Thoracic aorta (tissue), 2 donors: ENCODE results near the gene FZD1. TPM values are rescaled to one million over a fixed set of nuclear protein-coding genes. Genes with fewer than 3 reads are reported as not detected.

Source experiments
- ATAC-seq: fragments of 150-250 bp; one replicate; pipeline ENCODE4 v1.8.0; 2017; ENCODE audit warnings: low read depth; ENCODE audit not compliant: insufficient number of reproducible peaks, low FRiP score
- DNase-seq: peaks from one replicate; pipeline ENCODE4 v3.0.0-alpha.2; 2020; ENCODE audit warnings: low spot score
- H3K27ac ChIP-seq, 2 donors: fragments of 200-600 bp; sonication (generic); 1 replicate in 1 of 2; 2 replicates in 1 of 2; pipeline ENCODE4 v1.5.1; 2016; ENCODE audit warnings: mild to moderate bottlenecking in 2 of 2, moderate library complexity in 2 of 2
- H3K27me3 ChIP-seq: fragments of 200-600 bp; sonication (generic); replicated peaks from 2 replicates; pipeline ENCODE4 v1.6.0; 2016; ENCODE audit warnings: mild to moderate bottlenecking; ENCODE audit not compliant: insufficient read depth
- H3K36me3 ChIP-seq: fragments of 200-600 bp; sonication (generic); one replicate; pipeline ENCODE4 v1.5.1; 2016
- H3K4me1 ChIP-seq, 2 donors: fragments of 200-600 bp; sonication (generic); 1 replicate in 1 of 2; 2 replicates in 1 of 2; pipeline versions ENCODE4 v1.5.1 to v1.6.0; 2016; ENCODE audit warnings: low read depth in 2 of 2, mild to moderate bottlenecking in 1 of 2; ENCODE audit not compliant: control insufficient read depth in 1 of 2
- H3K4me3 ChIP-seq: fragments of 200-600 bp; sonication (generic); 2 replicates; pipeline ENCODE4 v1.5.1; 2016; ENCODE audit warnings: mild to moderate bottlenecking
- H3K9me3 ChIP-seq: fragments of 200-600 bp; sonication (generic); 2 replicates; pipeline ENCODE4 v1.5.1; 2016
- CTCF ChIP-seq: fragments of 200-600 bp; sonication (generic); IDR thresholded peaks from one replicate; pipeline ENCODE4 v1.5.1; 2019; ENCODE audit warnings: antibody characterized with exemption
- total RNA-seq, 2 donors: library from RNA; depleted of rRNA; stranded (reverse); fragments of >200 nt; gene quantifications; one replicate each; pipeline versions ENCODE4 v1.1.0 to v1.2.3, GENCODE V29; 2016

The FZD1 gene
- total RNA-seq, 2 donors from 2014 or later = 33.6 to 57.9 TPM

DNA sequence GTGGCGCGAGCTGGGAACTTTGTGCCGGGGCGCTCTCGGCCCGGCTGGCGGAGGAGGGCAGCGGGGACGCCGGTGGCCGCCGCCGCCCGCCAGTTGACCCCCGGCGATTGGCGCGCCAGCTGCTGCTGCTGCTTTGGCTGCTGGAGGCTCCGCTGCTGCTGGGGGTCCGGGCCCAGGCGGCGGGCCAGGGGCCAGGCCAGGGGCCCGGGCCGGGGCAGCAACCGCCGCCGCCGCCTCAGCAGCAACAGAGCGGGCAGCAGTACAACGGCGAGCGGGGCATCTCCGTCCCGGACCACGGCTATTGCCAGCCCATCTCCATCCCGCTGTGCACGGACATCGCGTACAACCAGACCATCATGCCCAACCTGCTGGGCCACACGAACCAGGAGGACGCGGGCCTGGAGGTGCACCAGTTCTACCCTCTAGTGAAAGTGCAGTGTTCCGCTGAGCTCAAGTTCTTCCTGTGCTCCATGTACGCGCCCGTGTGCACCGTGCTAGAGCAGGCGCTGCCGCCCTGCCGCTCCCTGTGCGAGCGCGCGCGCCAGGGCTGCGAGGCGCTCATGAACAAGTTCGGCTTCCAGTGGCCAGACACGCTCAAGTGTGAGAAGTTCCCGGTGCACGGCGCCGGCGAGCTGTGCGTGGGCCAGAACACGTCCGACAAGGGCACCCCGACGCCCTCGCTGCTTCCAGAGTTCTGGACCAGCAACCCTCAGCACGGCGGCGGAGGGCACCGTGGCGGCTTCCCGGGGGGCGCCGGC lies 870 bp downstream of the FZD1 start:
- no peaks in the 10 kb centered on the region for H3K9me3 ChIP-seq
- no peak for DNase-seq
- no peak for ATAC-seq
- H3K27me3 ChIP-seq = no peaks in the 10 kb centered on the region
- peak overlapping the region; percentile 75 for H3K4me3 ChIP-seq
- no peaks in the 10 kb centered on the region for H3K36me3 ChIP-seq
- TF ChIP-seq CTCF = peak; percentile 1
- H3K27ac ChIP-seq = peak overlapping the region; percentile 95 to 97
- H3K4me1 ChIP-seq = peaks cover 0 to 44% of the 10 kb centered on the region in 2 donors

GRCh38 chr7:91265693-91266066 lies 1.4 kb downstream of the FZD1 start:
- DNase-seq (no peak), ATAC-seq (no peak)
- TF ChIP-seq CTCF = no peak
- Histone ChIP-seq H3K27me3 (no peaks in the 10 kb centered on the region), H3K4me3 (peak overlapping the region; percentile 75), H3K36me3 (no peaks in the 10 kb centered on the region), H3K9me3 (no peaks in the 10 kb centered on the region), H3K4me1 (peaks cover 0 to 50% of the 10 kb centered on the region in 2 donors), H3K27ac (peak overlapping the region; percentile 95 to 97)

DNA sequence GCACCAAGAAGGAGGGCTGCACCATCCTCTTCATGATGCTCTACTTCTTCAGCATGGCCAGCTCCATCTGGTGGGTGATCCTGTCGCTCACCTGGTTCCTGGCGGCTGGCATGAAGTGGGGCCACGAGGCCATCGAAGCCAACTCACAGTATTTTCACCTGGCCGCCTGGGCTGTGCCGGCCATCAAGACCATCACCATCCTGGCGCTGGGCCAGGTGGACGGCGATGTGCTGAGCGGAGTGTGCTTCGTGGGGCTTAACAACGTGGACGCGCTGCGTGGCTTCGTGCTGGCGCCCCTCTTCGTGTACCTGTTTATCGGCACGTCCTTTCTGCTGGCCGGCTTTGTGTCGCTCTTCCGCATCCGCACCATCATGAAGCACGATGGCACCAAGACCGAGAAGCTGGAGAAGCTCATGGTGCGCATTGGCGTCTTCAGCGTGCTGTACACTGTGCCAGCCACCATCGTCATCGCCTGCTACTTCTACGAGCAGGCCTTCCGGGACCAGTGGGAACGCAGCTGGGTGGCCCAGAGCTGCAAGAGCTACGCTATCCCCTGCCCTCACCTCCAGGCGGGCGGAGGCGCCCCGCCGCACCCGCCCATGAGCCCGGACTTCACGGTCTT lies 1.9 kb downstream of the FZD1 start:
- H3K27me3 ChIP-seq = no peaks in the 10 kb centered on the region
- H3K36me3 ChIP-seq = no peaks in the 10 kb centered on the region
- peaks cover 0 to 51% of the 10 kb centered on the region in 2 donors for H3K4me1 ChIP-seq
- peak overlapping the region; percentile 75 for H3K4me3 ChIP-seq
- ATAC-seq (no peak), DNase-seq (no peak)
- no peaks in the 10 kb centered on the region for H3K9me3 ChIP-seq
- TF ChIP-seq CTCF = no peak
- H3K27ac ChIP-seq = peak overlapping the region; percentile 95 to 97

DNA sequence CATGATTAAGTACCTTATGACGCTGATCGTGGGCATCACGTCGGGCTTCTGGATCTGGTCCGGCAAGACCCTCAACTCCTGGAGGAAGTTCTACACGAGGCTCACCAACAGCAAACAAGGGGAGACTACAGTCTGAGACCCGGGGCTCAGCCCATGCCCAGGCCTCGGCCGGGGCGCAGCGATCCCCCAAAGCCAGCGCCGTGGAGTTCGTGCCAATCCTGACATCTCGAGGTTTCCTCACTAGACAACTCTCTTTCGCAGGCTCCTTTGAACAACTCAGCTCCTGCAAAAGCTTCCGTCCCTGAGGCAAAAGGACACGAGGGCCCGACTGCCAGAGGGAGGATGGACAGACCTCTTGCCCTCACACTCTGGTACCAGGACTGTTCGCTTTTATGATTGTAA lies 2.5 kb downstream of the FZD1 start:
- Histone ChIP-seq H3K9me3 (no peaks in the 10 kb centered on the region), H3K36me3 (no peaks in the 10 kb centered on the region), H3K4me3 (peak overlapping the region; percentile 75), H3K4me1 (peaks cover 0 to 51% of the 10 kb centered on the region in 2 donors), H3K27ac (peak overlapping the region; percentile 95 to 97), H3K27me3 (no peaks in the 10 kb centered on the region)
- TF ChIP-seq CTCF = no peak
- ATAC-seq (no peak), DNase-seq (no peak)

DNA sequence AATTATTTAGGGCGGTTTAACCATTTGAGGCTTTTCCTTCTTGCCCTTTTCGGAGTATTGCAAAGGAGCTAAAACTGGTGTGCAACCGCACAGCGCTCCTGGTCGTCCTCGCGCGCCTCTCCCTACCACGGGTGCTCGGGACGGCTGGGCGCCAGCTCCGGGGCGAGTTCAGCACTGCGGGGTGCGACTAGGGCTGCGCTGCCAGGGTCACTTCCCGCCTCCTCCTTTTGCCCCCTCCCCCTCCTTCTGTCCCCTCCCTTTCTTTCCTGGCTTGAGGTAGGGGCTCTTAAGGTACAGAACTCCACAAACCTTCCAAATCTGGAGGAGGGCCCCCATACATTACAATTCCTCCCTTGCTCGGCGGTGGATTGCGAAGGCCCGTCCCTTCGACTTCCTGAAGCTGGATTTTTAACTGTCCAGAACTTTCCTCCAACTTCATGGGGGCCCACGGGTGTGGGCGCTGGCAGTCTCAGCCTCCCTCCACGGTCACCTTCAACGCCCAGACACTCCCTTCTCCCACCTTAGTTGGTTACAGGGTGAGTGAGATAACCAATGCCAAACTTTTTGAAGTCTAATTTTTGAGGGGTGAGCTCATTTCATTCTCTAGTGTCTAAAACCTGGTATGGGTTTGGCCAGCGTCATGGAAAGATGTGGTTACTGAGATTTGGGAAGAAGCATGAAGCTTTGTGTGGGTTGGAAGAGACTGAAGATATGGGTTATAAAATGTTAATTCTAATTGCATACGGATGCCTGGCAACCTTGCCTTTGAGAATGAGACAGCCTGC lies 3.1 kb downstream of the FZD1 start:
- Histone ChIP-seq H3K4me1 (peaks cover 0 to 51% of the 10 kb centered on the region in 2 donors), H3K27ac (peak overlapping the region; percentile 95 to 97), H3K4me3 (peak overlapping the region; percentile 75), H3K9me3 (no peaks in the 10 kb centered on the region), H3K27me3 (no peaks in the 10 kb centered on the region), H3K36me3 (no peaks in the 10 kb centered on the region)
- DNase-seq = no peak
- no peak for ATAC-seq
- no peak for TF ChIP-seq CTCF
